Left lobe of liver (tissue), 2 donors: ENCODE results near the gene PRDM15. TPM values are rescaled to one million over a fixed set of nuclear protein-coding genes. Genes with fewer than 3 reads are reported as not detected.
A peak's percentile ranks its signal among the peaks of the same experiment; 100 is the strongest.

ENCODE experiments used
- ATAC-seq: fragments of 200-7000 bp; cut with Tn5 transposase; one replicate; pipeline ENCODE4 v1.9.1; 2020; ENCODE audit warnings: mild to moderate bottlenecking, moderate library complexity
- DNase-seq: peaks from one replicate; pipeline ENCODE4 v3.0.0-alpha.2; 2020; ENCODE audit warnings: low spot score
- total RNA-seq: library from RNA; stranded (reverse); gene quantifications from one replicate; pipeline ENCODE4 v1.2.1, GENCODE V29; 2021
- donor health status: DM: no; HTN: no; CAD: no; lungs with moderate emphysema.
- donor health status: DM: no; HTN: yes; CAD: no.

The PRDM15 gene
- total RNA-seq, 1 donor from 2014 or later: 3.2 TPM

GRCh38 chr21:41830145-41830707, 48.9 kb downstream of the PRDM15 start:
- ATAC-seq (no peak), DNase-seq (no peak)

- no peak for DNase-seq
- no peak for ATAC-seq
These were observed 50.2 kb downstream of the PRDM15 start for GRCh38 chr21:41828884-41829360.

- ATAC-seq (no peak), DNase-seq (no peak)
These were observed 50.9 kb downstream of the PRDM15 start for GRCh38 chr21:41827951-41828883.

- no peak for ATAC-seq
- no peak for DNase-seq
These were observed 53.3 kb downstream of the PRDM15 start for GRCh38 chr21:41825881-41826280.

GRCh38 chr21:41825216-41825615, 53.9 kb downstream of the PRDM15 start:
- DNase-seq (no peak), ATAC-seq (no peak)

GRCh38 chr21:41824466-41825207, 54.5 kb downstream of the PRDM15 start:
- DNase-seq: no peak
- no peak for ATAC-seq

- ATAC-seq (no peak), DNase-seq (no peak)
These were observed 55.2 kb downstream of the PRDM15 start for GRCh38 chr21:41823906-41824305.

GRCh38 chr21:41823166-41823565, 56.0 kb downstream of the PRDM15 start:
- DNase-seq (no peak), ATAC-seq (no peak)

GRCh38 chr21:41821756-41822431, 57.2 kb downstream of the PRDM15 start:
- DNase-seq (no peak), ATAC-seq (no peak)

GRCh38 chr21:41821081-41821755, 57.9 kb downstream of the PRDM15 start:
- DNase-seq (no peak), ATAC-seq (no peak)

GRCh38 chr21:41820384-41821080, 58.6 kb downstream of the PRDM15 start:
- ATAC-seq: no peak
- no peak for DNase-seq

- DNase-seq: no peak
These were observed 59.3 kb downstream of the PRDM15 start for GRCh38 chr21:41819856-41820281.

GRCh38 chr21:41819236-41819855, 59.8 kb downstream of the PRDM15 start:
- DNase-seq (no peak), ATAC-seq (no peak)

More at GRCh38 chr21:41819856-41820281, 59.3 kb downstream of the PRDM15 start:
- no peak for ATAC-seq

- ATAC-seq (no peak), DNase-seq (no peak)
These were observed 61.0 kb downstream of the PRDM15 start for GRCh38 chr21:41817877-41818855.

GRCh38 chr21:41817228-41817627, 61.9 kb downstream of the PRDM15 start:
- ATAC-seq (peak; percentile 81), DNase-seq (no peak)

- DNase-seq (peak; percentile 61), ATAC-seq (peak; percentile 93)
These were observed 62.5 kb downstream of the PRDM15 start for GRCh38 chr21:41816583-41817165.
